ENCODE results near the gene HLA-DRA. TPM values are rescaled to one million over a fixed set of nuclear protein-coding genes. Genes with fewer than 3 reads are reported as not detected.
"Not testable (repeated sequence)": the region's sequence is repeated elsewhere in the genome, so short reads cannot be mapped to it uniquely, and the experiment has no call there.

The HLA-DRA gene
- total RNA-seq, 2 donors from 2014 or later = 1.9 to 2.2 TPM

- H3K27ac Mint-ChIP-seq = no peak overlapping the region
- DNase-seq (ENCODE audit: low spot score in 2 of 2) (no peak), ATAC-seq (no peak)
- H3K36me3 Mint-ChIP-seq = peaks cover 10 to 12% of the 10 kb centered on the region in 2 donors
- peaks cover 0 to 5% of the 10 kb centered on the region in 2 donors for H3K9me3 Mint-ChIP-seq
Measured at GRCh38 chr6:32449088-32449736, 9.5 kb downstream of the HLA-DRA start.

GRCh38 chr6:32457054-32457453 lies 17.4 kb downstream of the HLA-DRA start:
- no peak for ATAC-seq
- Mint-ChIP-seq H3K27ac (no peak overlapping the region), H3K9me3 (peaks cover 0 to 4% of the 10 kb centered on the region in 2 donors), H3K36me3 (peaks cover 3 to 12% of the 10 kb centered on the region in 2 donors)
- no peak for DNase-seq (ENCODE audit: low spot score in 2 of 2)

- H3K27ac Mint-ChIP-seq = no peak overlapping the region
- DNase-seq (ENCODE audit: low spot score in 2 of 2) = no peak
- peaks cover 4 to 9% of the 10 kb centered on the region in 2 donors for H3K36me3 Mint-ChIP-seq
Measured at GRCh38 chr6:32459781-32460424, 20.2 kb downstream of the HLA-DRA start.

GRCh38 chr6:32460528-32460927 lies 20.8 kb downstream of the HLA-DRA start:
- no peak overlapping the region for H3K27ac Mint-ChIP-seq
- H3K36me3 Mint-ChIP-seq = peaks cover 10 to 15% of the 10 kb centered on the region in 2 donors
- DNase-seq (ENCODE audit: low spot score in 2 of 2) (no peak), ATAC-seq (no peak)
- H3K9me3 Mint-ChIP-seq = peaks cover 6 to 8% of the 10 kb centered on the region in 2 donors

More at GRCh38 chr6:32459781-32460424, 20.2 kb downstream of the HLA-DRA start:
- peaks cover 3 to 5% of the 10 kb centered on the region in 2 donors for H3K9me3 Mint-ChIP-seq
- ATAC-seq = no peak

GRCh38 chr6:32461493-32461892 lies 21.8 kb downstream of the HLA-DRA start:
- DNase-seq (ENCODE audit: low spot score in 2 of 2) (no peak), ATAC-seq (no peak)
- Mint-ChIP-seq H3K9me3 (peaks cover 7 to 10% of the 10 kb centered on the region in 2 donors), H3K27ac (no peak overlapping the region), H3K36me3 (peaks cover 12 to 17% of the 10 kb centered on the region in 2 donors)

- ATAC-seq = peak; percentile 97 to 99
- peaks cover 17 to 23% of the 10 kb centered on the region in 2 donors for H3K36me3 Mint-ChIP-seq
- DNase-seq (ENCODE audit: low spot score in 2 of 2) = peak; percentile 22 to 75
- no peak overlapping the region for H3K27ac Mint-ChIP-seq
- H3K9me3 Mint-ChIP-seq = peaks cover 10 to 15% of the 10 kb centered on the region in 2 donors
Measured at GRCh38 chr6:32462609-32463008, 22.9 kb downstream of the HLA-DRA start.

- Mint-ChIP-seq H3K9me3 (peaks cover 10 to 15% of the 10 kb centered on the region in 2 donors), H3K36me3 (peaks cover 17 to 18% of the 10 kb centered on the region in 2 donors)
- ATAC-seq; H3K27ac Mint-ChIP-seq; DNase-seq (ENCODE audit: low spot score in 2 of 2): not testable (repeated sequence)
Measured at GRCh38 chr6:32467743-32468503, 28.2 kb downstream of the HLA-DRA start.

GRCh38 chr6:32472781-32473375 lies 33.2 kb downstream of the HLA-DRA start:
- no peak for ATAC-seq
- H3K36me3 Mint-ChIP-seq = no peaks in the 10 kb centered on the region
- H3K9me3 Mint-ChIP-seq = no peaks in the 10 kb centered on the region
- no peak overlapping the region for H3K27ac Mint-ChIP-seq
- DNase-seq (ENCODE audit: low spot score in 2 of 2) = no peak

- peak; percentile 86 for ATAC-seq
- not testable (repeated sequence) for DNase-seq (ENCODE audit: low spot score in 2 of 2); H3K9me3 Mint-ChIP-seq; H3K27ac Mint-ChIP-seq; H3K36me3 Mint-ChIP-seq
Measured at GRCh38 chr6:32473376-32474348, 34.0 kb downstream of the HLA-DRA start.

GRCh38 chr6:32475392-32476206 lies 35.9 kb downstream of the HLA-DRA start:
- no peak for ATAC-seq
- H3K36me3 Mint-ChIP-seq = no peaks in the 10 kb centered on the region

GRCh38 chr6:32483968-32484613 lies 44.4 kb downstream of the HLA-DRA start:
- DNase-seq (ENCODE audit: low spot score in 2 of 2) (no peak), ATAC-seq (no peak)
- Mint-ChIP-seq H3K36me3 (no peaks in the 10 kb centered on the region), H3K27ac (no peak overlapping the region), H3K9me3 (peaks cover 0 to 1% of the 10 kb centered on the region in 2 donors)

More at GRCh38 chr6:32475392-32476206, 35.9 kb downstream of the HLA-DRA start:
- no peak overlapping the region for H3K27ac Mint-ChIP-seq
- no peak for DNase-seq (ENCODE audit: low spot score in 2 of 2)
- H3K9me3 Mint-ChIP-seq = peaks cover 0 to 5% of the 10 kb centered on the region in 2 donors

GRCh38 chr6:32484614-32484998 lies 44.9 kb downstream of the HLA-DRA start:
- Mint-ChIP-seq H3K27ac (no peak overlapping the region), H3K9me3 (no peaks in the 10 kb centered on the region), H3K36me3 (no peaks in the 10 kb centered on the region)
- ATAC-seq (no peak), DNase-seq (ENCODE audit: low spot score in 2 of 2) (no peak)

- no peaks in the 10 kb centered on the region for H3K9me3 Mint-ChIP-seq
- H3K36me3 Mint-ChIP-seq = no peaks in the 10 kb centered on the region
- ATAC-seq (no peak), DNase-seq (ENCODE audit: low spot score in 2 of 2) (no peak)
- no peak overlapping the region for H3K27ac Mint-ChIP-seq
Measured at GRCh38 chr6:32488083-32488482, 48.4 kb downstream of the HLA-DRA start.

- ATAC-seq = no peak
- no peak overlapping the region for H3K27ac Mint-ChIP-seq
- no peaks in the 10 kb centered on the region for H3K9me3 Mint-ChIP-seq
- H3K36me3 Mint-ChIP-seq = no peaks in the 10 kb centered on the region
- DNase-seq (ENCODE audit: low spot score in 2 of 2) = no peak
Measured at GRCh38 chr6:32491700-32492099, 52.0 kb downstream of the HLA-DRA start.

GRCh38 chr6:32492351-32492750 lies 52.7 kb downstream of the HLA-DRA start:
- no peaks in the 10 kb centered on the region for H3K9me3 Mint-ChIP-seq
- H3K36me3 Mint-ChIP-seq = no peaks in the 10 kb centered on the region
- H3K27ac Mint-ChIP-seq = no peak overlapping the region
- DNase-seq (ENCODE audit: low spot score in 2 of 2) = no peak
- no peak for ATAC-seq

All from activated naive CD4-positive, alpha-beta T cell treated with anti-CD3 and anti-CD28 coated beads, Interleukin-2, amount 50 U/mL, for 72 hours (primary cell).